ENCODE results near the gene CNTN5. TPM values are rescaled to one million over a fixed set of nuclear protein-coding genes. Genes with fewer than 3 reads are reported as not detected.

The CNTN5 gene
- total and polyA plus RNA-seq, 2 donors (not counting 1 experiment from before 2014, with no cell fraction given), result 0.17 TPM; not detected in 1

- no peak for DNase-seq (ENCODE audit: low read depth in 2 of 2)
- Histone ChIP-seq H2AFZ (ENCODE audit: low read length) (no peak overlapping the region), H3K4me3 (replicated peaks in 1 of 4; ENCODE audit: control extremely low read depth in 1 of 4, insufficient read depth in 1 of 4, low read depth in 3 of 4, low read length in 4 of 4) (no peak overlapping the region), H3K36me3 (ENCODE audit: control insufficient read depth, insufficient read depth, low read length) (no peaks in the 10 kb centered on the region), H3K4me2 (ENCODE audit: extremely low read depth, insufficient read depth, low read length) (no peak overlapping the region), H4K20me1 (ENCODE audit: control insufficient read depth, extremely low read depth, insufficient read depth, low read length) (no peaks in the 10 kb centered on the region), H3K9ac (ENCODE audit: insufficient read depth, low read length) (no peak overlapping the region), H3K27ac (ENCODE audit: insufficient read depth, low read length) (no peak overlapping the region), H3K27me3 (ENCODE audit: control insufficient read depth, insufficient read depth, low read length) (no peaks in the 10 kb centered on the region), H3K4me1 (ENCODE audit: control insufficient read depth, extremely low read depth, insufficient read depth, low read length) (no peaks in the 10 kb centered on the region), H3K79me2 (ENCODE audit: control insufficient read depth, insufficient read depth, low read length) (no peaks in the 10 kb centered on the region), H3K9me3 (ENCODE audit: control insufficient read depth, insufficient read depth, low read depth, low read length) (no peaks in the 10 kb centered on the region)
- TF ChIP-seq CTCF (conservative IDR thresholded peaks at IDR 0.05 in 1 of 2, IDR thresholded peaks at IDR 0.05 in 1 of 2; ENCODE audit: low read depth in 1 of 2, low read length in 2 of 2) (no peak), EZH2 (IDR thresholded peaks at IDR 0.05; ENCODE audit: low read length, missing control alignments) (no peak)
Observed at GRCh38 chr11:100354736-100355135, 1334.0 kb downstream of the CNTN5 start.

- Histone ChIP-seq H3K27me3 (ENCODE audit: control insufficient read depth, insufficient read depth, low read length) (no peaks in the 10 kb centered on the region), H3K4me1 (ENCODE audit: control insufficient read depth, extremely low read depth, insufficient read depth, low read length) (no peaks in the 10 kb centered on the region), H3K4me2 (ENCODE audit: extremely low read depth, insufficient read depth, low read length) (no peak overlapping the region), H3K9ac (ENCODE audit: insufficient read depth, low read length) (no peak overlapping the region), H3K79me2 (ENCODE audit: control insufficient read depth, insufficient read depth, low read length) (no peaks in the 10 kb centered on the region), H3K27ac (ENCODE audit: insufficient read depth, low read length) (no peak overlapping the region), H3K4me3 (replicated peaks in 1 of 4; ENCODE audit: control extremely low read depth in 1 of 4, insufficient read depth in 1 of 4, low read depth in 3 of 4, low read length in 4 of 4) (no peak overlapping the region), H4K20me1 (ENCODE audit: control insufficient read depth, extremely low read depth, insufficient read depth, low read length) (no peaks in the 10 kb centered on the region), H2AFZ (ENCODE audit: low read length) (no peak overlapping the region), H3K36me3 (ENCODE audit: control insufficient read depth, insufficient read depth, low read length) (no peaks in the 10 kb centered on the region), H3K9me3 (ENCODE audit: control insufficient read depth, insufficient read depth, low read depth, low read length) (no peaks in the 10 kb centered on the region)
- TF ChIP-seq CTCF (conservative IDR thresholded peaks at IDR 0.05 in 1 of 2, IDR thresholded peaks at IDR 0.05 in 1 of 2; ENCODE audit: low read depth in 1 of 2, low read length in 2 of 2) (no peak), EZH2 (IDR thresholded peaks at IDR 0.05; ENCODE audit: low read length, missing control alignments) (no peak)
- DNase-seq (ENCODE audit: low read depth in 2 of 2), result no peak
Observed at GRCh38 chr11:100356035-100356434, 1335.3 kb downstream of the CNTN5 start.

- Histone ChIP-seq H2AFZ (ENCODE audit: low read length) (no peak overlapping the region), H3K27me3 (ENCODE audit: control insufficient read depth, insufficient read depth, low read length) (no peaks in the 10 kb centered on the region), H3K4me3 (replicated peaks in 1 of 4; ENCODE audit: control extremely low read depth in 1 of 4, insufficient read depth in 1 of 4, low read depth in 3 of 4, low read length in 4 of 4) (no peak overlapping the region), H3K4me2 (ENCODE audit: extremely low read depth, insufficient read depth, low read length) (no peak overlapping the region), H3K9ac (ENCODE audit: insufficient read depth, low read length) (no peak overlapping the region), H4K20me1 (ENCODE audit: control insufficient read depth, extremely low read depth, insufficient read depth, low read length) (no peaks in the 10 kb centered on the region), H3K79me2 (ENCODE audit: control insufficient read depth, insufficient read depth, low read length) (no peaks in the 10 kb centered on the region), H3K36me3 (ENCODE audit: control insufficient read depth, insufficient read depth, low read length) (no peaks in the 10 kb centered on the region), H3K27ac (ENCODE audit: insufficient read depth, low read length) (no peak overlapping the region), H3K4me1 (ENCODE audit: control insufficient read depth, extremely low read depth, insufficient read depth, low read length) (no peaks in the 10 kb centered on the region), H3K9me3 (ENCODE audit: control insufficient read depth, insufficient read depth, low read depth, low read length) (no peaks in the 10 kb centered on the region)
- TF ChIP-seq EZH2 (IDR thresholded peaks at IDR 0.05; ENCODE audit: low read length, missing control alignments), result no peak
- no peak for DNase-seq (ENCODE audit: low read depth in 2 of 2)
Observed at GRCh38 chr11:100359281-100359680, 1338.5 kb downstream of the CNTN5 start.
